Right lobe of liver (tissue), 4 donors: ENCODE measurements around the gene SIK2.

Experiments
- POLR2A ChIP-seq: fragments of 450-650 bp; IDR thresholded peaks from one replicate; pipeline ENCODE4 v1.6.1; 2017; ENCODE audit warnings: antibody characterized with exemption, mild to moderate bottlenecking
- TF ChIP-seq, protein P1 (sequence below), 4 donors: fragments of 200-600 bp in 3 of 4; fragments of 450-650 bp in 1 of 4; IDR thresholded peaks; one replicate each; pipeline versions ENCODE4 v1.5.1 to v1.8.0; 2016 to 2022; ENCODE audit warnings: antibody characterized with exemption in 4 of 4, mild to moderate bottlenecking in 2 of 4
- donor health status: DM: no; HTN: no; CAD: no.
- donor health status: DM: no; HTN: no; CAD: no.
- donor health status: DM: no; HTN: yes; CAD: no.

DNA sequence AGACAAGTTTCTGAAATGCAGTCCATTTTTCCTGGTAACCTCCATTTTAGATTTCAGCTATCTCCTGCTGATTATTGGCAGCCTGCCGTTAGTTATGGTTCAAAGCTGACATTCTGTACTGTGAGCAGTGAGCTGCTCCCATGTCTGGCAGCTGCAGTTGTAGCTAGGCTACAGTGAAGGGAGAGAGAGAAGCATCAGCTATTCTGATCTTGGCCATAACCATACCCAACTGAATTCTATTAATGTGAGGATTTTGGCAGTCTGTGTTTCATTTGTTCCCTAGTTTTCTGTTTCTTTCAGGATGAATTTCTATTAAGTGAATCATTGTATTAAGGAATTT lies 33.4 kb downstream of the SIK2 start:
- TF ChIP-seq, protein P1, sequence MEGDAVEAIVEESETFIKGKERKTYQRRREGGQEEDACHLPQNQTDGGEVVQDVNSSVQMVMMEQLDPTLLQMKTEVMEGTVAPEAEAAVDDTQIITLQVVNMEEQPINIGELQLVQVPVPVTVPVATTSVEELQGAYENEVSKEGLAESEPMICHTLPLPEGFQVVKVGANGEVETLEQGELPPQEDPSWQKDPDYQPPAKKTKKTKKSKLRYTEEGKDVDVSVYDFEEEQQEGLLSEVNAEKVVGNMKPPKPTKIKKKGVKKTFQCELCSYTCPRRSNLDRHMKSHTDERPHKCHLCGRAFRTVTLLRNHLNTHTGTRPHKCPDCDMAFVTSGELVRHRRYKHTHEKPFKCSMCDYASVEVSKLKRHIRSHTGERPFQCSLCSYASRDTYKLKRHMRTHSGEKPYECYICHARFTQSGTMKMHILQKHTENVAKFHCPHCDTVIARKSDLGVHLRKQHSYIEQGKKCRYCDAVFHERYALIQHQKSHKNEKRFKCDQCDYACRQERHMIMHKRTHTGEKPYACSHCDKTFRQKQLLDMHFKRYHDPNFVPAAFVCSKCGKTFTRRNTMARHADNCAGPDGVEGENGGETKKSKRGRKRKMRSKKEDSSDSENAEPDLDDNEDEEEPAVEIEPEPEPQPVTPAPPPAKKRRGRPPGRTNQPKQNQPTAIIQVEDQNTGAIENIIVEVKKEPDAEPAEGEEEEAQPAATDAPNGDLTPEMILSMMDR (IDR thresholded peaks at IDR 0.05) = no peak
- TF ChIP-seq POLR2A = no peak
